GM23338 (cell line): ENCODE measurements around the gene PADI1.

Experiments
- CREB1 ChIP-seq: fragments of 250-450 bp; sonication (Bioruptor Pico); IDR thresholded peaks from 2 replicates; pipeline ENCODE4 v1.5.0; 2020; ENCODE audit warnings: low read depth, mild to moderate bottlenecking, moderate library complexity
- CTCF ChIP-seq, 2 experiments: fragments of 200-600 bp in 1 of 2; sonication (generic) in 1 of 2; conservative IDR thresholded peaks; 2 replicates each; pipeline versions ENCODE4 v1.5.1 to v1.6.1; 2016 to 2017; ENCODE audit warnings: antibody characterized with exemption in 2 of 2, low read depth in 2 of 2, mild to moderate bottlenecking in 2 of 2, moderate library complexity in 1 of 2
- EZH2 ChIP-seq: fragments of 200-600 bp; sonication (generic); IDR thresholded peaks from one replicate; pipeline ENCODE4 v1.8.0; 2017; ENCODE audit warnings: antibody characterized with exemption, mild to moderate bottlenecking, low read depth; ENCODE audit not compliant: unreplicated experiment
- EZH2phosphoT487 ChIP-seq: fragments of 200-600 bp; sonication (generic); IDR thresholded peaks from one replicate; pipeline ENCODE4 v1.8.1; 2018; ENCODE audit warnings: antibody characterized with exemption; ENCODE audit not compliant: unreplicated experiment
- POLR2AphosphoS5 ChIP-seq: IDR thresholded peaks from 2 replicates; pipeline ENCODE4 v1.6.1; 2016; ENCODE audit warnings: antibody characterized with exemption, low read depth
- TF ChIP-seq, protein P1 (sequence below): IDR thresholded peaks from one replicate; pipeline ENCODE4 v1.6.1; 2018; ENCODE audit warnings: antibody characterized with exemption; ENCODE audit not compliant: unreplicated experiment

GRCh38 chr1:17235135-17235885, 30.4 kb downstream of the PADI1 start:
- no peak for TF ChIP-seq POLR2AphosphoS5
- TF ChIP-seq CTCF (conservative IDR thresholded peaks at IDR 0.05; ENCODE audit: low read depth in 2 of 2) = no peak
- no peak for TF ChIP-seq EZH2
- no peak for TF ChIP-seq EZH2phosphoT487
- TF ChIP-seq CREB1 (CRISPR knock-in tag) = no peak
- TF ChIP-seq, protein P1, sequence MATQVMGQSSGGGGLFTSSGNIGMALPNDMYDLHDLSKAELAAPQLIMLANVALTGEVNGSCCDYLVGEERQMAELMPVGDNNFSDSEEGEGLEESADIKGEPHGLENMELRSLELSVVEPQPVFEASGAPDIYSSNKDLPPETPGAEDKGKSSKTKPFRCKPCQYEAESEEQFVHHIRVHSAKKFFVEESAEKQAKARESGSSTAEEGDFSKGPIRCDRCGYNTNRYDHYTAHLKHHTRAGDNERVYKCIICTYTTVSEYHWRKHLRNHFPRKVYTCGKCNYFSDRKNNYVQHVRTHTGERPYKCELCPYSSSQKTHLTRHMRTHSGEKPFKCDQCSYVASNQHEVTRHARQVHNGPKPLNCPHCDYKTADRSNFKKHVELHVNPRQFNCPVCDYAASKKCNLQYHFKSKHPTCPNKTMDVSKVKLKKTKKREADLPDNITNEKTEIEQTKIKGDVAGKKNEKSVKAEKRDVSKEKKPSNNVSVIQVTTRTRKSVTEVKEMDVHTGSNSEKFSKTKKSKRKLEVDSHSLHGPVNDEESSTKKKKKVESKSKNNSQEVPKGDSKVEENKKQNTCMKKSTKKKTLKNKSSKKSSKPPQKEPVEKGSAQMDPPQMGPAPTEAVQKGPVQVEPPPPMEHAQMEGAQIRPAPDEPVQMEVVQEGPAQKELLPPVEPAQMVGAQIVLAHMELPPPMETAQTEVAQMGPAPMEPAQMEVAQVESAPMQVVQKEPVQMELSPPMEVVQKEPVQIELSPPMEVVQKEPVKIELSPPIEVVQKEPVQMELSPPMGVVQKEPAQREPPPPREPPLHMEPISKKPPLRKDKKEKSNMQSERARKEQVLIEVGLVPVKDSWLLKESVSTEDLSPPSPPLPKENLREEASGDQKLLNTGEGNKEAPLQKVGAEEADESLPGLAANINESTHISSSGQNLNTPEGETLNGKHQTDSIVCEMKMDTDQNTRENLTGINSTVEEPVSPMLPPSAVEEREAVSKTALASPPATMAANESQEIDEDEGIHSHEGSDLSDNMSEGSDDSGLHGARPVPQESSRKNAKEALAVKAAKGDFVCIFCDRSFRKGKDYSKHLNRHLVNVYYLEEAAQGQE = no peak
